SU-DHL-6 (cell line): ENCODE results near the gene TECTA.

Experiments used
- H2AFZ ChIP-seq: fragments of 200-600 bp; sonication (generic); 2 replicates; pipeline ENCODE4 v1.6.1; 2014; ENCODE audit warnings: low read depth, mild to moderate bottlenecking, moderate library complexity, mixed read lengths, antibody characterized with exemption, low read length; ENCODE audit not compliant: severe bottlenecking
- H3F3A ChIP-seq: fragments of 200-600 bp; shearing (Covaris generic); 2 replicates; pipeline ENCODE4 v1.6.0; 2016; ENCODE audit warnings: antibody characterized with exemption, mild to moderate bottlenecking; ENCODE audit not compliant: insufficient read depth
- H3K27ac ChIP-seq: fragments of 200-600 bp; sonication (generic); 2 replicates; pipeline ENCODE4 v1.5.1; 2016; ENCODE audit warnings: low read depth, mild to moderate bottlenecking, low read length, moderate library complexity, mixed read lengths
- H3K27me3 ChIP-seq: fragments of 200-600 bp; sonication (generic), shearing (Covaris generic); 2 replicates; pipeline ENCODE4 v1.6.0; 2014; ENCODE audit warnings: mild to moderate bottlenecking, low read length
- H3K36me3 ChIP-seq: fragments of 200-600 bp; sonication (generic); 2 replicates; pipeline ENCODE4 v1.6.1; 2014; ENCODE audit warnings: mild to moderate bottlenecking, low read length, mixed read lengths
- H3K4me2 ChIP-seq: fragments of 300-600, 200-600 bp; shearing (Covaris generic), sonication (generic); 2 replicates; pipeline ENCODE4 v1.6.0; 2014; ENCODE audit warnings: low read length, low read depth, mild to moderate bottlenecking; ENCODE audit not compliant: poor library complexity, severe bottlenecking
- H3K4me3 ChIP-seq: fragments of 200-600 bp; sonication (generic); 2 replicates; pipeline ENCODE4 v1.5.1; 2014; ENCODE audit warnings: antibody characterized with exemption, low read length, mild to moderate bottlenecking, mixed read lengths; ENCODE audit not compliant: insufficient read depth, poor library complexity, severe bottlenecking
- H3K79me2 ChIP-seq: fragments of 200-600 bp; sonication (generic); 2 replicates; pipeline ENCODE4 v1.6.1; 2014; ENCODE audit warnings: mild to moderate bottlenecking, low read length, moderate library complexity; ENCODE audit not compliant: insufficient read depth
- H3K9ac ChIP-seq: fragments of 200-600 bp; sonication (generic); 2 replicates; pipeline ENCODE4 v1.7.0; 2014; ENCODE audit warnings: mild to moderate bottlenecking, low read length
- H3K9me2 ChIP-seq: fragments of 200-600 bp; sonication (generic); replicated peaks from 2 replicates; pipeline ENCODE4 v1.6.1; 2014; ENCODE audit warnings: low read length; ENCODE audit not compliant: insufficient read depth
- H3K9me3 ChIP-seq: fragments of 200-600 bp; sonication (generic); 2 replicates; pipeline ENCODE4 v1.6.1; 2014; ENCODE audit warnings: low read length, mixed read lengths; ENCODE audit not compliant: insufficient read depth
- H4K20me1 ChIP-seq: fragments of 200-600 bp; sonication (generic); 2 replicates; pipeline ENCODE4 v1.6.1; 2014; ENCODE audit warnings: low read depth, mild to moderate bottlenecking, antibody characterized with exemption, low read length, moderate library complexity, mixed read lengths
- EZH2phosphoT487 ChIP-seq: fragments of 200-600 bp; sonication (generic), shearing (Covaris generic); conservative IDR thresholded peaks from 2 replicates; pipeline ENCODE4 v1.6.1; 2018; ENCODE audit warnings: mild to moderate bottlenecking, antibody characterized with exemption, low read length, moderate library complexity, mixed read lengths
- TF ChIP-seq, protein P1 (sequence below): fragments of 200-600 bp; sonication (generic); IDR thresholded peaks from one replicate; pipeline ENCODE4 v1.5.1; 2017; ENCODE audit warnings: antibody characterized with exemption, mild to moderate bottlenecking, low read length, moderate library complexity; ENCODE audit not compliant: insufficient read depth, poor library complexity, severe bottlenecking

The TECTA gene, protein sequence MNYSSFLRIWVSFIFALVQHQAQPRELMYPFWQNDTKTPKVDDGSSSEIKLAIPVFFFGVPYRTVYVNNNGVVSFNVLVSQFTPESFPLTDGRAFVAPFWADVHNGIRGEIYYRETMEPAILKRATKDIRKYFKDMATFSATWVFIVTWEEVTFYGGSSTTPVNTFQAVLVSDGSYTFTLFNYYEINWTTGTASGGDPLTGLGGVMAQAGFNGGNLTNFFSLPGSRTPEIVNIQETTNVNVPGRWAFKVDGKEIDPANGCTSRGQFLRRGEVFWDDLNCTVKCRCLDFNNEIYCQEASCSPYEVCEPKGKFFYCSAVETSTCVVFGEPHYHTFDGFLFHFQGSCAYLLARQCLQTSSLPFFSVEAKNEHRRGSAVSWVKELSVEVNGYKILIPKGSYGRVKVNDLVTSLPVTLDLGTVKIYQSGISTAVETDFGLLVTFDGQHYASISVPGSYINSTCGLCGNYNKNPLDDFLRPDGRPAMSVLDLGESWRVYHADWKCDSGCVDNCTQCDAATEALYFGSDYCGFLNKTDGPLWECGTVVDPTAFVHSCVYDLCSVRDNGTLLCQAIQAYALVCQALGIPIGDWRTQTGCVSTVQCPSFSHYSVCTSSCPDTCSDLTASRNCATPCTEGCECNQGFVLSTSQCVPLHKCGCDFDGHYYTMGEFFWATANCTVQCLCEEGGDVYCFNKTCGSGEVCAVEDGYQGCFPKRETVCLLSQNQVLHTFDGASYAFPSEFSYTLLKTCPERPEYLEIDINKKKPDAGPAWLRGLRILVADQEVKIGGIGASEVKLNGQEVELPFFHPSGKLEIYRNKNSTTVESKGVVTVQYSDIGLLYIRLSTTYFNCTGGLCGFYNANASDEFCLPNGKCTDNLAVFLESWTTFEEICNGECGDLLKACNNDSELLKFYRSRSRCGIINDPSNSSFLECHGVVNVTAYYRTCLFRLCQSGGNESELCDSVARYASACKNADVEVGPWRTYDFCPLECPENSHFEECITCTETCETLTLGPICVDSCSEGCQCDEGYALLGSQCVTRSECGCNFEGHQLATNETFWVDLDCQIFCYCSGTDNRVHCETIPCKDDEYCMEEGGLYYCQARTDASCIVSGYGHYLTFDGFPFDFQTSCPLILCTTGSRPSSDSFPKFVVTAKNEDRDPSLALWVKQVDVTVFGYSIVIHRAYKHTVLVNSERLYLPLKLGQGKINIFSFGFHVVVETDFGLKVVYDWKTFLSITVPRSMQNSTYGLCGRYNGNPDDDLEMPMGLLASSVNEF (N-terminal part only)

GRCh38 chr11:121100943-121101342 lies at the start of gene TECTA:
Gene TECTA, plus strand, starts transcription at chr11:121101243. Its CDS starts 1,423 bp downstream, at chr11:121102666.
- no peaks in the 10 kb centered on the region for H3K9me2 ChIP-seq
- H3K36me3 ChIP-seq, result no peaks in the 10 kb centered on the region
- H2AFZ ChIP-seq, result no peak within 1 kb of the TSS
- no peaks in the 10 kb centered on the region for H3K79me2 ChIP-seq
- H4K20me1 ChIP-seq, result no peaks in the 10 kb centered on the region
- H3K4me2 ChIP-seq, result no peak within 1 kb of the TSS
- H3K4me3 ChIP-seq, result no peak within 1 kb of the TSS
- TF ChIP-seq EZH2phosphoT487, result no peak
- TF ChIP-seq, protein P1, sequence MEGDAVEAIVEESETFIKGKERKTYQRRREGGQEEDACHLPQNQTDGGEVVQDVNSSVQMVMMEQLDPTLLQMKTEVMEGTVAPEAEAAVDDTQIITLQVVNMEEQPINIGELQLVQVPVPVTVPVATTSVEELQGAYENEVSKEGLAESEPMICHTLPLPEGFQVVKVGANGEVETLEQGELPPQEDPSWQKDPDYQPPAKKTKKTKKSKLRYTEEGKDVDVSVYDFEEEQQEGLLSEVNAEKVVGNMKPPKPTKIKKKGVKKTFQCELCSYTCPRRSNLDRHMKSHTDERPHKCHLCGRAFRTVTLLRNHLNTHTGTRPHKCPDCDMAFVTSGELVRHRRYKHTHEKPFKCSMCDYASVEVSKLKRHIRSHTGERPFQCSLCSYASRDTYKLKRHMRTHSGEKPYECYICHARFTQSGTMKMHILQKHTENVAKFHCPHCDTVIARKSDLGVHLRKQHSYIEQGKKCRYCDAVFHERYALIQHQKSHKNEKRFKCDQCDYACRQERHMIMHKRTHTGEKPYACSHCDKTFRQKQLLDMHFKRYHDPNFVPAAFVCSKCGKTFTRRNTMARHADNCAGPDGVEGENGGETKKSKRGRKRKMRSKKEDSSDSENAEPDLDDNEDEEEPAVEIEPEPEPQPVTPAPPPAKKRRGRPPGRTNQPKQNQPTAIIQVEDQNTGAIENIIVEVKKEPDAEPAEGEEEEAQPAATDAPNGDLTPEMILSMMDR, result no peak
- H3K27me3 ChIP-seq, result no peaks in the 10 kb centered on the region
- H3F3A ChIP-seq, result no peaks in the 10 kb centered on the region
- H3K9me3 ChIP-seq, result no peaks in the 10 kb centered on the region
- no peak within 1 kb of the TSS for H3K9ac ChIP-seq
- no peak within 1 kb of the TSS for H3K27ac ChIP-seq

- TF ChIP-seq, protein P1, result no peak
- TF ChIP-seq EZH2phosphoT487, result no peak
- Histone ChIP-seq H3K9me2 (no peaks in the 10 kb centered on the region), H3F3A (no peaks in the 10 kb centered on the region), H3K4me3 (no peak overlapping the region), H4K20me1 (no peaks in the 10 kb centered on the region), H3K27ac (no peak overlapping the region), H3K9me3 (no peaks in the 10 kb centered on the region), H3K36me3 (peaks cover 10% of the 10 kb centered on the region; the same call in 1 of the 2 replicates), H3K4me2 (no peak overlapping the region), H3K27me3 (no peaks in the 10 kb centered on the region), H2AFZ (no peak overlapping the region), H3K9ac (no peak overlapping the region), H3K79me2 (no peaks in the 10 kb centered on the region)
These were observed 47.8 kb upstream of the TECTA start for GRCh38 chr11:121053244-121053643.

GRCh38 chr11:121054266-121054665 lies 46.8 kb upstream of the TECTA start:
- Histone ChIP-seq H3K9me2 (no peaks in the 10 kb centered on the region), H4K20me1 (no peaks in the 10 kb centered on the region), H3F3A (no peaks in the 10 kb centered on the region), H3K4me3 (no peak overlapping the region), H3K36me3 (peaks cover 10% of the 10 kb centered on the region; the same call in 1 of the 2 replicates), H3K79me2 (no peaks in the 10 kb centered on the region), H3K9ac (no peak overlapping the region), H3K9me3 (no peaks in the 10 kb centered on the region), H2AFZ (no peak overlapping the region), H3K4me2 (no peak overlapping the region), H3K27ac (no peak overlapping the region), H3K27me3 (no peaks in the 10 kb centered on the region)
- TF ChIP-seq, protein P1, result no peak
- TF ChIP-seq EZH2phosphoT487, result no peak
